GM18498 (cell line): ENCODE measurements around the gene SPATA17.
"Not testable (repeated sequence)": the region's sequence is repeated elsewhere in the genome, so short reads cannot be mapped to it uniquely, and the experiment has no call there.

Experiments used
- ATAC-seq: cut with Tn5 transposase; IDR thresholded peaks from one replicate; pipeline ENCODE4 v1.9.1; 2021; ENCODE audit warnings: mild to moderate bottlenecking, moderate library complexity; ENCODE audit not compliant: unreplicated experiment

SPATA17 gene

GRCh38 chr1:217674028-217674729, 43.0 kb downstream of the SPATA17 start:
- ATAC-seq, result no peak

DNA sequence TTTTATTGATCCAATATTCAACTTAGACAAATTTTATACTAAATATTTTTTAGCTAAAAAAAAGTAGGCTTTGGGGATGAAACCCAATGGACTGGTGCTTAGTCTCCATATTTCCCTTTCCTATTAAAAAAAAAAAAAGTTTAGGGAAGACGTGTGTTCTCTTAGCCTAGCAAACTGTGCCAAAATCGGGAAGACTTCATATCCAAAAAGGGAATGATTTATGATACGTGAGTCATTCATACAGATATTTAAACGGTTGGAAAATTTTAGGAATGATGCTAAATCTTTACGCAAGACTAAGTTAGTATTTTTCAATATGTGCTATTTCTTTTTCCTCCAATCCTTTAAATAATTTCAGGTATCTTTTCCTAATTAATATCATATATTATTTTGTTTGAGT, 50.7 kb downstream of the SPATA17 start:
- ATAC-seq, result no peak

DNA sequence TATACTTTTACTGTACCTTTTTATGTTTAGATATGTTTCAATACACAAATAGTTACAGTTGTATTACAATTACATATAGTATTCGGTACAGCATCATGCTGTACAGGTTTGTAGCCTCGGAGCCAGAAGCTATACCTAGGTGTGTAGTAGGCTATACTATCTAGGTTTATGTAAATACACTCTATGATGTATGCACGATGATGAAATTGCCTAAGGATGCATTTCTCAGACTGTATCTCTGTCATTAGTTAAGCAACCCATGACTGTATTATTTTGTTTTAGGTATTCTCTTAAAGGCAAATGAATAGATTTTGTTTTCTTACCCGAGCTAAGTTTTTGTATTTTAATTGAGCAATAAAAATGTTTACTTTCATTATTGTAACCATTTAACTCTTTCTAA, 56.4 kb downstream of the SPATA17 start:
- ATAC-seq, result no peak

- ATAC-seq, result not testable (repeated sequence)
These were observed 65.0 kb downstream of the SPATA17 start for GRCh38 chr1:217696140-217696539.

GRCh38 chr1:217703326-217703725, 72.2 kb downstream of the SPATA17 start:
- ATAC-seq, result no peak

GRCh38 chr1:217712925-217713597, 81.9 kb downstream of the SPATA17 start:
- ATAC-seq, result no peak

- ATAC-seq, result no peak
These were observed 84.5 kb downstream of the SPATA17 start for GRCh38 chr1:217715681-217716080.

DNA sequence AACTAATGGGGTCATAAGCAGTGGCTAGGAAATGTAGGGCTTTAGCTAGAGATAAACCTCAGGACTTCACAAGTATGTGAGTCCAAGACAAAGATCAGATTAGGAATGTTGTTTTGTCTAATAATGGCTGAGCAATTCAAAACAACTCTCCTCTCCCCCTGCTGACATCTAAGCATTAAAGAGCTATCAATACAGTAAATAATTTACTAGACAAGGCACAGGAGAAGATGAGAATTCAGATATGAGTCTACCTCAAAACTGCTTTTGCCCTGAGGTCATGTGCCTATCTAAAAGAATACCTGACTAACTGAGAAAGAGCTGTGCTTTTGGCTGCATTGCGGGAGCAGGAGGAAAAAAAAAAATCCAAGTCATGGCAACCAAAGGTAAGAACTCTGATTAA, 86.8 kb downstream of the SPATA17 start:
- no peak for ATAC-seq

- ATAC-seq, result no peak
These were observed 87.7 kb downstream of the SPATA17 start for GRCh38 chr1:217718873-217719272.

DNA sequence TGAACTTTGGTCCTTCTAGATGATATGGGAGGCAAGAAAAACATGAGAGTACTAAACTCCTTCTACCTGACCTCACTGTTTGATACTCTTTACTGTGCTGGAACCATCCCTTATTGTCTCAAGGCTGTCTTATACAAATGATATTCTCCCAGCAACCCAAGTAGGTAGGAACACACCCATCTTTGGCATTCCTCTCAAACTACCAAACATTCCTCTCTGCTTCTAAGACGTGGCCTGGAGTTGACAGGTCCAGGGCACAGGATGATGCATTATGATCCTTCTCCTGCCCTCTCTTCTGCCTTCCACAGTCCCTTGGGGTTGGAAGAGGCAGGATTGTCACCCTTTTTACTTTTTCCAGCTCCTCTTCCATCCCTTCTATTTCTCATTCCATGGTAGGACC, 90.5 kb downstream of the SPATA17 start:
- ATAC-seq, result no peak

DNA sequence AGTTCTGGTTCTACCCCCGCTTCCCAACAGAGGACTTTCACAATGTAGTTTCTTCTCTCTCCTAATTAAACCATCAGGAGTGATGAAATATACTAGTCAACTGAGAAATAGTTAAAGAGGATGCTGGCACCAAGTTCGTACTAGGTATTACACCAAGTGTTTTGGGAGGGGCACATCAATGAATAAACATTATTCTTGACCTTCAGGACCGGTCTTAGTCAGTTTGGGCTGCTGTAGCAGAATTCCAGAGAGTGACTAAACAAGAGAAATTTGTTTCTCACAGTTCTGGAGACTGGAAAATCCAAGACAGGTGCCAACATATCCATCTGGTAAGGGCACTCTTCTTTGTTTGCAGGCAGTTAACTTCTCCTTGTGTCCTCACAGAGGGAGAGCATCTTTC, 103.8 kb downstream of the SPATA17 start:
- ATAC-seq, result no peak

GRCh38 chr1:217747156-217747769, 116.1 kb downstream of the SPATA17 start:
- ATAC-seq, result no peak

DNA sequence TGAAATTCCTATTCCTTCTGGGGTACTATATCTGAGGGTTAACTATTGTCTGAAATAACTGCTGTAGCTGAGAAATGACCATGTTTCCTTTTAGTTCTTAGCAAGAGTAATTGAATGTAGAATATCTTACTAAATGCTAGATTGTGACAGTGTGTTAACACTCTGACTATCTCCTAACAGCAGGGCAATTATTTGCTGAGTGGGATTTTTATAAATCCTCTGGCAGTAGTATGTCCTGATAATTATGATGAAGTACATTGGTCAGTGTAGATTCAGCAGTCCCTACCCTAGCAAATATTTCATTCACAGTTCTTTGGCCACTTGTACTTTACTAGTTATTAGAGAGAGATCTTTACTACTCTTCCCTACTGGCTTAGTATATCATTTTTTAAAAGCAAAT, 138.6 kb downstream of the SPATA17 start:
- no peak for ATAC-seq

DNA sequence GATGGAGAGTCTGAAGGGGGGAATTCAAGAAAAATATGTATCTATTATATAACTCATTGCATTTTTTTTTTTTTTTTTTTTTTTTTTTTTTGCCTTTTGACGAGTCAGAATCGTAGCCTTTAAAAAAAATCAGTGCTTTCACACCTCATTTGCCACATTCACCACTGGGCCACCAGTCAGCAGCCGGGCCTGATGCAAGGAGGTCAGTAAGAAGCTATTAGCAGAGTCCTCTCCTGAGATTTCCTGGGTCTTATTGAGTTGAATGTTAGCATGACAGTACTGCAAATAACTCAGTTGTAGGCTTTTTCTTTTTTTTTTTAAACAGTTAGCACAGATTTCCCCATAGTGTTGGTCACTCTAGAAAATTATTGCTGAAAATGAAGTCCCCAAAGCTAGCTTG, 139.8 kb downstream of the SPATA17 start:
- no peak for ATAC-seq

GRCh38 chr1:217776693-217777092, 145.5 kb downstream of the SPATA17 start:
- ATAC-seq, result no peak

DNA sequence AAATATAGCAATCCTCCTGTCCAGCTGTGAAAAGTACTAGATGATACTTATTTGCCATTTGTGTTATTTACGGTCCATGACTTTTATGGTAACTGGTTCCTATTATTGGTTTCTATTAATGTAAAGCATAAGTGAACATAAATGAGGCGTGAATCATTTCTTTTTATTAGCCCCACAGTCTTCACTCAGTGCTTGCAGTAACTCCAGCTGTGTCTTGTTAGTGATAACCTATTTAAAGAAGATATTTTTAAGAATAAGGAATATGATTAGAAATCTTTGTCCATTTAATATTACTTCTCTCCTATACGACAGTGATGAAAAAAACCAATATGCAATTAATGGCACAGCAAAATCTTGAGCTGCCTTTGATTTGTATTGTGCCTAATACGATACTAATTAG, 149.9 kb downstream of the SPATA17 start:
- ATAC-seq, result no peak

DNA sequence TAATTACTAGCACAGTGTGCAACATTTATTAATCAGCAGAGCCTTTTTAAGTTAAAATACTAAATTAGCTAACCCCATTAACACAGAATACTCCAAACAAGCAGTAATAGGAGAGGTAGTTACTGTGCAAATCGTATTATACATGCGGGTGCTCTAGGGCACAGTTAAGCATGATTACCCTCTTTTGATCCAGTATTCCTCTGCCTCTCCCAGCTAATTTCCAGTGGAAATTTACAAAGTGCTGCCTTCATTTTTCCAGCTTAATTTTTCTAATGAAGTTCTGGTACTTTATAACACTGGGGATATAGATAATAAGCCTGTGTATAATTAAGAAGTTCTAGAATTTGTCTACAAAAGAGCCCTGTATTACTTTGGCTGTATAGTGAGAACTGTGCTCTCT, 159.9 kb downstream of the SPATA17 start:
- no peak for ATAC-seq

DNA sequence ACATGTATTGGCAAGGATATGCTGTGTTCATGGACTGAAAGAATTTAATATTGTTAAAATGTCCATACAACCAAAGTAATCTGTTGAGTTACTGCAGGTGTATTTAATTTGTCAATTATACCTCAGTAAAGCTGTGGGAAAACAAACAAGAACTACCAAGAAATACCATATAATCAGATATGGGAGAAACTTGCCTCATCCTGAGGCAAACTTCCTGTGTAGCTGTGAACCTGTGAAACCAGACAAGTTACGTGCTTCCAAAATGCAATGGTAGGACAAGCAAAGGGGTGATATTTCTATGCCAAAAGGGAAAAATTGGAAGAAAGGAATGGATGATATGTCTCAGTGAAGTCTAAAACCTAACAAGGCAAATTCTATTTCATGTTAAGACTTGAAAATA, 174.6 kb downstream of the SPATA17 start:
- no peak for ATAC-seq

DNA sequence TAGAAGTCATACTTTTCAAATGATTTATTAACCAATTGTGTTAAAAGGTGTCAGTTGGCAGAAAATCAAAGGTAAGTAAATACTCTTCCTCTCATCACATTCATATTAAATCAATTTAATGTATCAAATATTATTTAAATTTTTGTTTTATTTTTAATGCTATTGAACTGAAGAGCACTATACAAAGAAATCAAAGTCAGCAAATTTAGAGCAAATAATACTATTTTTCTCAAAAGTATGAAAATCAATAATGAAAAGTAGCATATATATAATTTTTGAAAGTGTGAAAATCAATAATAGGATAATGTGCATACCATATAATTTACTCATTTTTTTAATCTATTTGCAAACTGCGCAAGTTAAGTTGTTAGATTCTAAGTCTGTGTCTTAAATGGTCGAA, 181.0 kb downstream of the SPATA17 start:
- no peak for ATAC-seq

DNA sequence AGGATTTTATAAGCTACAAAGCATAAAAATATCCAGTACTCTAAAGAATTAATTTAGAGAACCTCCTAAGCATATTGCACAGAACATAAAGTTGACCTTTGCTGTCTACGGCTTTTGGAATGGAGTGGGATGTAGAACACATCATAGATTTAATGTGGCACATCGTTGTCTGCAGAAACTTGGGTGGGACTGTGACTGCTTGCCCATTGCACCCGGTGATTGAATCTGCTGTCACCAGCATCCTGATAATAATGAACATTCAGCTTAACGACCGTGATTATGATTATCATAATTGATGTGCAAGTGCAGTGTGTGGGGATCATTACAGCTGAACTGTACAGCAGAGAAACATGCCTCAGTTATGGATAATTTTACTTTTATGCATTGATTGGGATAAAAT, 181.9 kb downstream of the SPATA17 start:
- no peak for ATAC-seq

DNA sequence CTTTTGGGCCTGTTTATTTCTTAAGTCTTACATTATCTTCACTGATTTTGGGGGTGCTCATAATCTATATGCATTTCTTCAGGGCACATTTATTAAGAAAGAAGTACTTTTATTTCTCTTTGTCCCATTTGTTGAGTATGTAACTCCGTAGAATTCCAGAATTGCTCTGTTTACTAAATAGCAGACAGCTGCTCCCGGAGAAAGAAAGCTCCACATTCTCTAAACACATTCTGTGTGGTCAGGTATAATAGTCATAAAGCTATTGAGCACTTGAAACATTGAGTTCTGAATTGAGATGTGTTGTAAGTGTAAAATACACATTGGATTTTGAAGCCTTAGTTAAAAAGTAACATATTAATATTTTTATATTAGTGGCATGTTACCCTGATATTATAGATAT, 206.5 kb downstream of the SPATA17 start:
- no peak for ATAC-seq

- no peak for ATAC-seq
These were observed 208.0 kb downstream of the SPATA17 start for GRCh38 chr1:217839161-217839560.
